SK-N-SH treated with all-trans-retinoic acid at 6 μM for 48 hours (cell line): ENCODE measurements around the gene CTTN.

Experiments
- ATAC-seq: fragments of 200-7000 bp; cut with Tn5 transposase; 3 replicates; pipeline ENCODE4 v1.9.1; 2020; ENCODE audit warnings: mild to moderate bottlenecking, moderate library complexity
- ARNTL ChIP-seq: fragments of 450-650 bp; formaldehyde crosslinking; IDR thresholded peaks from 2 replicates; pipeline ENCODE4 v1.5.0; 2020; ENCODE audit warnings: low read depth, mild to moderate bottlenecking, moderate library complexity, borderline replicate concordance
- CSDC2 ChIP-seq: fragments of 250-450 bp; sonication (Bioruptor Pico); IDR thresholded peaks from 2 replicates; pipeline ENCODE4 v1.5.0; 2020; ENCODE audit warnings: mild to moderate bottlenecking, moderate library complexity
- CSRNP3 ChIP-seq: fragments of 250-450 bp; sonication (Bioruptor Pico); IDR thresholded peaks from 2 replicates; pipeline ENCODE4 v1.5.1; 2021; ENCODE audit warnings: mild to moderate bottlenecking, moderate library complexity
- ISL1 ChIP-seq: fragments of 250-450 bp; sonication (Bioruptor Pico); IDR thresholded peaks from 2 replicates; pipeline ENCODE4 v2.1.2; 2022; ENCODE audit warnings: mild to moderate bottlenecking, moderate library complexity
- OSR1 ChIP-seq: fragments of 250-450 bp; sonication (Bioruptor Pico); IDR thresholded peaks from 2 replicates; pipeline ENCODE4 v1.8.0; 2022; ENCODE audit warnings: moderate library complexity, mild to moderate bottlenecking, inconsistent platforms
- PATZ1 ChIP-seq: fragments of 250-450 bp; sonication (Bioruptor Pico); IDR thresholded peaks from 2 replicates; pipeline ENCODE4 v1.8.0; 2020; ENCODE audit warnings: mild to moderate bottlenecking, moderate library complexity, borderline replicate concordance
- POU6F1 ChIP-seq: fragments of 250-450 bp; sonication (Bioruptor Pico); IDR thresholded peaks from 2 replicates; pipeline ENCODE4 v1.8.0; 2021; ENCODE audit warnings: low read depth, mild to moderate bottlenecking, moderate library complexity, borderline replicate concordance
- PPARA ChIP-seq: fragments of 250-450 bp; sonication (Bioruptor Pico); IDR thresholded peaks from 2 replicates; pipeline ENCODE4 v1.5.0; 2020; ENCODE audit warnings: mild to moderate bottlenecking, borderline replicate concordance
- RARB ChIP-seq: fragments of 250-450 bp; sonication (Bioruptor Pico); IDR thresholded peaks from 2 replicates; pipeline ENCODE4 v1.8.0; 2021; ENCODE audit warnings: mild to moderate bottlenecking, moderate library complexity
- SNAI2 ChIP-seq: fragments of 250-450 bp; sonication (Bioruptor Pico); IDR thresholded peaks from 2 replicates; pipeline ENCODE4 v1.5.0; 2020; ENCODE audit warnings: mild to moderate bottlenecking, moderate library complexity
- TOX ChIP-seq: fragments of 250-450 bp; sonication (Bioruptor Pico); IDR thresholded peaks from 2 replicates; pipeline ENCODE4 v1.8.0; 2021; ENCODE audit warnings: mild to moderate bottlenecking, moderate library complexity, borderline replicate concordance
- TSHZ2 ChIP-seq: fragments of 250-450 bp; sonication (Bioruptor Pico); IDR thresholded peaks from 2 replicates; pipeline ENCODE4 v1.5.0; 2020; ENCODE audit warnings: mild to moderate bottlenecking, moderate library complexity
- ZC3H10 ChIP-seq: fragments of 250-450 bp; sonication (Bioruptor Pico); IDR thresholded peaks from 2 replicates; pipeline ENCODE4 v1.5.1; 2021; ENCODE audit warnings: mild to moderate bottlenecking, moderate library complexity
- ZFP3 ChIP-seq: fragments of 250-450 bp; sonication (Bioruptor Pico); IDR thresholded peaks from 2 replicates; pipeline ENCODE4 v1.5.0; 2020; ENCODE audit warnings: mild to moderate bottlenecking, moderate library complexity
- ZFP30 ChIP-seq: fragments of 450-650 bp; formaldehyde crosslinking; IDR thresholded peaks from 2 replicates; pipeline ENCODE4 v1.5.0; 2022; ENCODE audit warnings: mild to moderate bottlenecking, moderate library complexity
- ZNF565 ChIP-seq: fragments of 450-650 bp; formaldehyde crosslinking; conservative IDR thresholded peaks from 2 replicates; pipeline ENCODE4 v1.5.0; 2020; ENCODE audit warnings: low read depth, mild to moderate bottlenecking, moderate library complexity
- ZNF70 ChIP-seq: fragments of 450-650 bp; formaldehyde crosslinking; IDR thresholded peaks from 2 replicates; pipeline ENCODE4 v1.5.0; 2020; ENCODE audit warnings: mild to moderate bottlenecking, moderate library complexity
- ZNF8 ChIP-seq: fragments of 450-650 bp; formaldehyde crosslinking; IDR thresholded peaks from 2 replicates; pipeline ENCODE4 v1.5.0; 2020; ENCODE audit warnings: mild to moderate bottlenecking, moderate library complexity

The CTTN gene

GRCh38 chr11:70483917-70484316 is 85.6 kb downstream of the CTTN start (continued):
- no peak for TF ChIP-seq TSHZ2 (CRISPR knock-in tag)

GRCh38 chr11:70485326-70486025 is 87.1 kb downstream of the CTTN start:
- no peak for ATAC-seq
- no peak for TF ChIP-seq TSHZ2 (CRISPR knock-in tag)
- no peak for TF ChIP-seq ZNF8
- no peak for TF ChIP-seq PPARA (CRISPR knock-in tag)
- TF ChIP-seq ZFP3 (CRISPR knock-in tag), result no peak
- TF ChIP-seq RARB, result no peak
- no peak for TF ChIP-seq TOX (CRISPR knock-in tag)
- no peak for TF ChIP-seq OSR1
- no peak for TF ChIP-seq POU6F1 (CRISPR knock-in tag)
- no peak for TF ChIP-seq ZNF565 (CRISPR knock-in tag)
- no peak for TF ChIP-seq ZC3H10 (CRISPR knock-in tag)
- no peak for TF ChIP-seq ZFP30 (CRISPR knock-in tag)
- no peak for TF ChIP-seq CSDC2 (CRISPR knock-in tag)
- TF ChIP-seq ISL1 (CRISPR knock-in tag), result no peak

GRCh38 chr11:70486026-70486415 is 87.7 kb downstream of the CTTN start:
- no peak for TF ChIP-seq PATZ1 (CRISPR knock-in tag)
- TF ChIP-seq ZNF70 (CRISPR knock-in tag), result no peak
- TF ChIP-seq ISL1 (CRISPR knock-in tag), result no peak
- TF ChIP-seq ZFP30 (CRISPR knock-in tag), result no peak
- no peak for TF ChIP-seq ARNTL
- no peak for TF ChIP-seq SNAI2 (CRISPR knock-in tag)
- no peak for TF ChIP-seq CSRNP3 (CRISPR knock-in tag)
- ATAC-seq, result no peak
